SK-N-SH (cell line): ENCODE results near the gene MYL2.

Source experiments
- CTCF ChIP-seq: fragments of 200-600 bp; sonication (generic); IDR thresholded peaks from 2 replicates; pipeline ENCODE4 v1.6.1; 2017; ENCODE audit warnings: antibody characterized with exemption, mild to moderate bottlenecking, moderate library complexity
- FOXM1 ChIP-seq: IDR thresholded peaks from 2 replicates; pipeline ENCODE4 v1.4.0; 2012; ENCODE audit warnings: low read depth, mild to moderate bottlenecking
- POLR2AphosphoS5 ChIP-seq: IDR thresholded peaks from 2 replicates; pipeline ENCODE4 v1.6.1; 2012; ENCODE audit warnings: low read depth, low read length
- TCF12 ChIP-seq: IDR thresholded peaks from 2 replicates; pipeline ENCODE4 v1.4.0; 2012
- USF2 ChIP-seq: fragments of 150-350 bp; IDR thresholded peaks from 2 replicates; pipeline ENCODE4 v1.6.1; 2017; ENCODE audit warnings: antibody characterized with exemption, low read length, low read depth, borderline replicate concordance

- no peak for TF ChIP-seq FOXM1
- no peak for TF ChIP-seq POLR2AphosphoS5
- no peak for TF ChIP-seq CTCF
- no peak for TF ChIP-seq TCF12
- TF ChIP-seq USF2 = no peak
Measured at GRCh38 chr12:110869803-110870202, 50.6 kb downstream of the MYL2 start.
